ENCODE results near the gene TMCC3. TPM values are rescaled to one million over a fixed set of nuclear protein-coding genes. Genes with fewer than 3 reads are reported as not detected.

The TMCC3 gene
- total and polyA plus RNA-seq, 9 of the 15 experiments (the other 6 are each of a cell fraction or from before 2014, with no cell fraction given) = not detected

DNA sequence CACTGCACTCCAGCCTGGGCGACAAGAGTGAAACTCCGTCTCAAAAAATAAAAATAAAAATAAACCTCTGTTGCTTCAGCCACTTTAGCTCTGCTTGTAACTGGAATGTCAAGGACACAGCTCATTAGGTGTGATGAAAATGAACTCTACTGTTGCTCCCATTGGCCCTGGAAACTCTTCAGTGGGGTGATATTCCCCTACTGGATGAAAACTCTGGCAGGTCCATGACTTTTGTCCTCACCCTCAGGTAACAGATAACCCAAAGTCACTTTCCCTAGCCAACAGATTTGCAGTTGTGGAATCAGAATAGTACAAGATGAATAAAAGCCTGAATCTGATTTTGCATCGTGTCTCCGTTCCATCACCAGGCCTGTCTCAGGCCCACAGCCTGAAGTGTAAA, 98.5 kb downstream of the TMCC3 start (continued):
- TF ChIP-seq, protein P1, sequence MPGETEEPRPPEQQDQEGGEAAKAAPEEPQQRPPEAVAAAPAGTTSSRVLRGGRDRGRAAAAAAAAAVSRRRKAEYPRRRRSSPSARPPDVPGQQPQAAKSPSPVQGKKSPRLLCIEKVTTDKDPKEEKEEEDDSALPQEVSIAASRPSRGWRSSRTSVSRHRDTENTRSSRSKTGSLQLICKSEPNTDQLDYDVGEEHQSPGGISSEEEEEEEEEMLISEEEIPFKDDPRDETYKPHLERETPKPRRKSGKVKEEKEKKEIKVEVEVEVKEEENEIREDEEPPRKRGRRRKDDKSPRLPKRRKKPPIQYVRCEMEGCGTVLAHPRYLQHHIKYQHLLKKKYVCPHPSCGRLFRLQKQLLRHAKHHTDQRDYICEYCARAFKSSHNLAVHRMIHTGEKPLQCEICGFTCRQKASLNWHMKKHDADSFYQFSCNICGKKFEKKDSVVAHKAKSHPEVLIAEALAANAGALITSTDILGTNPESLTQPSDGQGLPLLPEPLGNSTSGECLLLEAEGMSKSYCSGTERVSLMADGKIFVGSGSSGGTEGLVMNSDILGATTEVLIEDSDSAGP (CRISPR knock-in tag; IDR thresholded peaks at IDR 0.05) = no peak
- TF ChIP-seq MED1 (CRISPR knock-in tag; IDR thresholded peaks at IDR 0.05; ENCODE audit: borderline replicate concordance) = no peak
- TF ChIP-seq KHSRP (IDR thresholded peaks at IDR 0.05) = no peak
- no peak for TF ChIP-seq ZNF347 (CRISPR knock-in tag; IDR thresholded peaks at IDR 0.05; ENCODE audit: low read depth)
- TF ChIP-seq, protein P2, sequence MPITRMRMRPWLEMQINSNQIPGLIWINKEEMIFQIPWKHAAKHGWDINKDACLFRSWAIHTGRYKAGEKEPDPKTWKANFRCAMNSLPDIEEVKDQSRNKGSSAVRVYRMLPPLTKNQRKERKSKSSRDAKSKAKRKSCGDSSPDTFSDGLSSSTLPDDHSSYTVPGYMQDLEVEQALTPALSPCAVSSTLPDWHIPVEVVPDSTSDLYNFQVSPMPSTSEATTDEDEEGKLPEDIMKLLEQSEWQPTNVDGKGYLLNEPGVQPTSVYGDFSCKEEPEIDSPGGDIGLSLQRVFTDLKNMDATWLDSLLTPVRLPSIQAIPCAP (CRISPR knock-in tag; IDR thresholded peaks at IDR 0.05; ENCODE audit: borderline replicate concordance) = no peak
- no peak for TF ChIP-seq ZNF699 (CRISPR knock-in tag; IDR thresholded peaks at IDR 0.05; ENCODE audit: insufficient replicate concordance)
- TF ChIP-seq, protein P3, sequence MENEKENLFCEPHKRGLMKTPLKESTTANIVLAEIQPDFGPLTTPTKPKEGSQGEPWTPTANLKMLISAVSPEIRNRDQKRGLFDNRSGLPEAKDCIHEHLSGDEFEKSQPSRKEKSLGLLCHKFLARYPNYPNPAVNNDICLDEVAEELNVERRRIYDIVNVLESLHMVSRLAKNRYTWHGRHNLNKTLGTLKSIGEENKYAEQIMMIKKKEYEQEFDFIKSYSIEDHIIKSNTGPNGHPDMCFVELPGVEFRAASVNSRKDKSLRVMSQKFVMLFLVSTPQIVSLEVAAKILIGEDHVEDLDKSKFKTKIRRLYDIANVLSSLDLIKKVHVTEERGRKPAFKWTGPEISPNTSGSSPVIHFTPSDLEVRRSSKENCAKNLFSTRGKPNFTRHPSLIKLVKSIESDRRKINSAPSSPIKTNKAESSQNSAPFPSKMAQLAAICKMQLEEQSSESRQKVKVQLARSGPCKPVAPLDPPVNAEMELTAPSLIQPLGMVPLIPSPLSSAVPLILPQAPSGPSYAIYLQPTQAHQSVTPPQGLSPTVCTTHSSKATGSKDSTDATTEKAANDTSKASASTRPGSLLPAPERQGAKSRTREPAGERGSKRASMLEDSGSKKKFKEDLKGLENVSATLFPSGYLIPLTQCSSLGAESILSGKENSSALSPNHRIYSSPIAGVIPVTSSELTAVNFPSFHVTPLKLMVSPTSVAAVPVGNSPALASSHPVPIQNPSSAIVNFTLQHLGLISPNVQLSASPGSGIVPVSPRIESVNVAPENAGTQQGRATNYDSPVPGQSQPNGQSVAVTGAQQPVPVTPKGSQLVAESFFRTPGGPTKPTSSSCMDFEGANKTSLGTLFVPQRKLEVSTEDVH (IDR thresholded peaks at IDR 0.05; ENCODE audit: low read depth, partially characterized antibody) = no peak
- TF ChIP-seq GTF2F1 (IDR thresholded peaks at IDR 0.05; ENCODE audit: low read depth, low read length) = no peak
- TF ChIP-seq BRF1 (IDR thresholded peaks at IDR 0.05; ENCODE audit: borderline replicate concordance, extremely low read depth, insufficient read length) = no peak
- TF ChIP-seq, protein P4, sequence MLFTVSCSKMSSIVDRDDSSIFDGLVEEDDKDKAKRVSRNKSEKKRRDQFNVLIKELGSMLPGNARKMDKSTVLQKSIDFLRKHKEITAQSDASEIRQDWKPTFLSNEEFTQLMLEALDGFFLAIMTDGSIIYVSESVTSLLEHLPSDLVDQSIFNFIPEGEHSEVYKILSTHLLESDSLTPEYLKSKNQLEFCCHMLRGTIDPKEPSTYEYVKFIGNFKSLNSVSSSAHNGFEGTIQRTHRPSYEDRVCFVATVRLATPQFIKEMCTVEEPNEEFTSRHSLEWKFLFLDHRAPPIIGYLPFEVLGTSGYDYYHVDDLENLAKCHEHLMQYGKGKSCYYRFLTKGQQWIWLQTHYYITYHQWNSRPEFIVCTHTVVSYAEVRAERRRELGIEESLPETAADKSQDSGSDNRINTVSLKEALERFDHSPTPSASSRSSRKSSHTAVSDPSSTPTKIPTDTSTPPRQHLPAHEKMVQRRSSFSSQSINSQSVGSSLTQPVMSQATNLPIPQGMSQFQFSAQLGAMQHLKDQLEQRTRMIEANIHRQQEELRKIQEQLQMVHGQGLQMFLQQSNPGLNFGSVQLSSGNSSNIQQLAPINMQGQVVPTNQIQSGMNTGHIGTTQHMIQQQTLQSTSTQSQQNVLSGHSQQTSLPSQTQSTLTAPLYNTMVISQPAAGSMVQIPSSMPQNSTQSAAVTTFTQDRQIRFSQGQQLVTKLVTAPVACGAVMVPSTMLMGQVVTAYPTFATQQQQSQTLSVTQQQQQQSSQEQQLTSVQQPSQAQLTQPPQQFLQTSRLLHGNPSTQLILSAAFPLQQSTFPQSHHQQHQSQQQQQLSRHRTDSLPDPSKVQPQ (CRISPR knock-in tag; IDR thresholded peaks at IDR 0.05; ENCODE audit: borderline replicate concordance) = no peak
- TF ChIP-seq CHCHD3 (CRISPR knock-in tag; IDR thresholded peaks at IDR 0.05) = no peak
- TF ChIP-seq, protein P5, sequence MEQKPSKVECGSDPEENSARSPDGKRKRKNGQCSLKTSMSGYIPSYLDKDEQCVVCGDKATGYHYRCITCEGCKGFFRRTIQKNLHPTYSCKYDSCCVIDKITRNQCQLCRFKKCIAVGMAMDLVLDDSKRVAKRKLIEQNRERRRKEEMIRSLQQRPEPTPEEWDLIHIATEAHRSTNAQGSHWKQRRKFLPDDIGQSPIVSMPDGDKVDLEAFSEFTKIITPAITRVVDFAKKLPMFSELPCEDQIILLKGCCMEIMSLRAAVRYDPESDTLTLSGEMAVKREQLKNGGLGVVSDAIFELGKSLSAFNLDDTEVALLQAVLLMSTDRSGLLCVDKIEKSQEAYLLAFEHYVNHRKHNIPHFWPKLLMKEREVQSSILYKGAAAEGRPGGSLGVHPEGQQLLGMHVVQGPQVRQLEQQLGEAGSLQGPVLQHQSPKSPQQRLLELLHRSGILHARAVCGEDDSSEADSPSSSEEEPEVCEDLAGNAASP (IDR thresholded peaks at IDR 0.05) = no peak
- no peak for TF ChIP-seq DIDO1 (tag; IDR thresholded peaks at IDR 0.05; ENCODE audit: low read depth)

All from K562 (cell line).